Ovary (tissue), 3 donors: ENCODE measurements around the gene MYOCOS.

ENCODE experiments used
- POLR2A ChIP-seq: fragments of 450-650 bp; IDR thresholded peaks from one replicate; pipeline ENCODE4 v1.6.1; 2017; ENCODE audit warnings: antibody characterized with exemption, mild to moderate bottlenecking, moderate library complexity
- TF ChIP-seq, protein P1 (sequence below), 3 donors: fragments of 450-650 bp in 2 of 3; fragments of 200-600 bp in 1 of 3; IDR thresholded peaks; one replicate each; pipeline versions ENCODE4 v1.5.1 to v1.8.0; 2016 to 2022; ENCODE audit warnings: antibody characterized with exemption in 3 of 3, mild to moderate bottlenecking in 1 of 3
- donor health status: DM: no; HTN: no; CAD: no.

GRCh38 chr1:171637928-171638576, 16.0 kb downstream of the MYOCOS start:
- TF ChIP-seq POLR2A = no peak
- TF ChIP-seq, protein P1, sequence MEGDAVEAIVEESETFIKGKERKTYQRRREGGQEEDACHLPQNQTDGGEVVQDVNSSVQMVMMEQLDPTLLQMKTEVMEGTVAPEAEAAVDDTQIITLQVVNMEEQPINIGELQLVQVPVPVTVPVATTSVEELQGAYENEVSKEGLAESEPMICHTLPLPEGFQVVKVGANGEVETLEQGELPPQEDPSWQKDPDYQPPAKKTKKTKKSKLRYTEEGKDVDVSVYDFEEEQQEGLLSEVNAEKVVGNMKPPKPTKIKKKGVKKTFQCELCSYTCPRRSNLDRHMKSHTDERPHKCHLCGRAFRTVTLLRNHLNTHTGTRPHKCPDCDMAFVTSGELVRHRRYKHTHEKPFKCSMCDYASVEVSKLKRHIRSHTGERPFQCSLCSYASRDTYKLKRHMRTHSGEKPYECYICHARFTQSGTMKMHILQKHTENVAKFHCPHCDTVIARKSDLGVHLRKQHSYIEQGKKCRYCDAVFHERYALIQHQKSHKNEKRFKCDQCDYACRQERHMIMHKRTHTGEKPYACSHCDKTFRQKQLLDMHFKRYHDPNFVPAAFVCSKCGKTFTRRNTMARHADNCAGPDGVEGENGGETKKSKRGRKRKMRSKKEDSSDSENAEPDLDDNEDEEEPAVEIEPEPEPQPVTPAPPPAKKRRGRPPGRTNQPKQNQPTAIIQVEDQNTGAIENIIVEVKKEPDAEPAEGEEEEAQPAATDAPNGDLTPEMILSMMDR (IDR thresholded peaks at IDR 0.05) = no peak
